ENCODE results near the gene PRMT7. TPM values are rescaled to one million over a fixed set of nuclear protein-coding genes. Genes with fewer than 3 reads are reported as not detected.

The PRMT7 gene
- total RNA-seq, 5 donors from 2014 or later (not counting 1 experiment from before 2014, with no cell fraction given) = 80.1 to 92.4 (median 87.2) TPM

DNA sequence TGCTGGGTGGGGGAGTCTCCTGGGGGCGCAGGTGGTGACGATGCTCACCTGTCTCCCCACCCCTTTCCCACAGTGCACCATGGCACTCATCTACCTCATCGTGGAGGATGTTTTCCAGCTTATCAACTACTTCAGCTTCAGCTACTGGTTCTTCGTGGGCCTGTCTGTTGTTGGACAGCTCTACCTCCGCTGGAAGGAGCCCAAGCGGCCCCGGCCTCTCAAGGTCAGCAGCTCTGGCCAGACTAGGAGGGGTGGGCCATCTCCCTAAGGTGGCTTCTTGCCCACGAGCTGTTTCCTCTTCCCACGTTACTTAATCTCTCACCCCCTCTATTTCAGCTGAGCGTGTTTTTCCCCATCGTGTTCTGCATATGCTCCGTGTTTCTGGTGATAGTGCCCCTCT lies 14.5 kb upstream of the PRMT7 start:
- no peak overlapping the region for H3K27ac ChIP-seq (ENCODE audit: low read length)
- H3K36me3 ChIP-seq (ENCODE audit: control insufficient read depth in 2 of 2, extremely low read depth in 1 of 2, insufficient read depth in 1 of 2, low read length in 1 of 2) = peaks cover 25 to 100% of the 10 kb centered on the region in 2 donors
- 84% methylated on average over 6 of the region's 12 CpGs for WGBS (ENCODE audit: insufficient coverage)
- no peaks in the 10 kb centered on the region for H3K27me3 ChIP-seq (replicated peaks in 1 of 2; ENCODE audit: control insufficient read depth in 2 of 2, extremely low read depth in 1 of 2, insufficient read depth in 2 of 2, low read length in 1 of 2)
- peaks cover 17 to 22% of the 10 kb centered on the region in 2 experiments for H3K4me1 ChIP-seq (ENCODE audit: control insufficient read depth in 1 of 2, extremely low read depth in 1 of 2, insufficient read depth in 2 of 2, low read length in 2 of 2)
- peaks cover 68% of the 10 kb centered on the region for H3K36me3 Mint-ChIP-seq
- DNase-seq (no peak), ATAC-seq (replicated peaks in 1 of 4) (no peak)
- POLR2A ChIA-PET = interaction anchor here in 1 of 2 donors (0.6 to 1.0 kb wide), 2 partner anchors 9 to 494 kb away, joined by 3 read pairs; no protein-coding TSS in a partner anchor
- no peaks in the 10 kb centered on the region for H3K9me3 ChIP-seq
- no peaks in the 10 kb centered on the region for H3K27me3 Mint-ChIP-seq
- peaks cover 44 to 68% (median 50%) of the 10 kb centered on the region in 3 donors for H3K4me1 Mint-ChIP-seq
- CTCF ChIA-PET = interaction anchor here in 1 of 2 donors (0.7 to 1.3 kb wide), 2 partner anchors 31 to 35 kb away, joined by 3 to 4 read pairs; no protein-coding TSS in a partner anchor
- no peaks in the 10 kb centered on the region for H3K9me3 Mint-ChIP-seq
- H3K27ac Mint-ChIP-seq = peak overlapping the region; percentile 48 to 75
- H3K4me3 Mint-ChIP-seq = no peak overlapping the region
- H3K4me3 ChIP-seq (ENCODE audit: control insufficient read depth in 1 of 2, extremely low read depth in 1 of 2, low read length in 1 of 2) = no peak overlapping the region

DNA sequence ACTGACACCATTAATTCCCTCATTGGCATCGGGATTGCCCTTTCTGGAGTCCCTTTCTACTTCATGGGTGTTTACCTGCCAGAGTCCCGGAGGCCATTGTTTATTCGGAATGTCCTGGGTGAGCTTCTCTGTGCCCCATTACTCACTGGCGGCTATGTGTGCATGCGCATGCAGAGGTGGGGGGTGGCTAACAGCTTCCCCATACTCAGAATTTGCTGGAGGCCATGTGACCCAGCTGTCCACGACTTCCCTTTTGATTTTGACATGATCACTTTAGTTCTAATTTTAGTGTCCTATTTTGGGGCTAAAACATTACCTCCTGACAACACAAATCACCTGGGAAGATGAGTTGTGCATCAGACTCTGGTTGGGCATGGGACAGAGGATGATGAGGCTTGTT lies 14.1 kb upstream of the PRMT7 start:
- POLR2A ChIA-PET = interaction anchor here in 1 of 2 donors (0.6 to 1.0 kb wide), 2 partner anchors 10 to 495 kb away, joined by 3 read pairs; no protein-coding TSS in a partner anchor
- Histone ChIP-seq H3K36me3 (ENCODE audit: control insufficient read depth in 2 of 2, extremely low read depth in 1 of 2, insufficient read depth in 1 of 2, low read length in 1 of 2) (peaks cover 25 to 100% of the 10 kb centered on the region in 2 donors), H3K9me3 (no peaks in the 10 kb centered on the region), H3K27me3 (replicated peaks in 1 of 2; ENCODE audit: control insufficient read depth in 2 of 2, extremely low read depth in 1 of 2, insufficient read depth in 2 of 2, low read length in 1 of 2) (no peaks in the 10 kb centered on the region), H3K4me3 (ENCODE audit: control insufficient read depth in 1 of 2, extremely low read depth in 1 of 2, low read length in 1 of 2) (no peak overlapping the region), H3K4me1 (ENCODE audit: control insufficient read depth in 1 of 2, extremely low read depth in 1 of 2, insufficient read depth in 2 of 2, low read length in 2 of 2) (peaks cover 13 to 18% of the 10 kb centered on the region in 2 experiments), H3K27ac (ENCODE audit: low read length) (no peak overlapping the region)
- CTCF ChIA-PET = interaction anchor here (0.6 to 0.7 kb wide), 2 partner anchors 14 to 36 kb away, joined by 3 read pairs; partner anchors contain the start of genes PRMT7 (in 1 of the 2) and SLC7A6OS (in 1 of the 2)
- ATAC-seq (replicated peaks in 1 of 4) = no peak
- DNase-seq = no peak
- H3K4me3 Mint-ChIP-seq = no peak overlapping the region
- peak overlapping the region; percentile 48 to 75 for H3K27ac Mint-ChIP-seq
- WGBS (ENCODE audit: insufficient coverage) = 100% methylated on average over 4 of the region's 6 CpGs
- H3K27me3 Mint-ChIP-seq = no peaks in the 10 kb centered on the region
- H3K9me3 Mint-ChIP-seq = no peaks in the 10 kb centered on the region
- peaks cover 40 to 68% (median 48%) of the 10 kb centered on the region in 3 donors for H3K4me1 Mint-ChIP-seq
- H3K36me3 Mint-ChIP-seq = peaks cover 68% of the 10 kb centered on the region

DNA sequence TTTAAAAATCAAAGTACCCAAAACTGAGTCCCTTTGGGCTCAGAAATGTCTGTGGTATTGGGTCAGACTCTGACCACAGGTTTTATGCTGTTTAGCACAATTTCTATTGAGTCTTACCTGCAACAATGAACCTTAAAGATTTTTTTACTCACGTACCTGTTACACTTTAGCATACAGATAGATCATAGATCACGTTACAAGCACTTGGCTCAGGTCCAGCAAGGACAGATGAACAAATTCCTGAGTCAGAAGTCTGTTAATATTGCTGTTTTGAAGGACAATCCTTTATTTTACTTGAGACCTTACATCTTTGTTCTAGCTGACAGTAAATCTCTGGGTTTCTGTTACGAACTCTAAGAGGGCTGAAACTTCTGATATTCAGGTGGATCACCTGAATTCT lies 12.9 kb upstream of the PRMT7 start:
- Histone ChIP-seq H3K4me3 (ENCODE audit: control insufficient read depth in 1 of 2, extremely low read depth in 1 of 2, low read length in 1 of 2) (no peak overlapping the region), H3K4me1 (ENCODE audit: control insufficient read depth in 1 of 2, extremely low read depth in 1 of 2, insufficient read depth in 2 of 2, low read length in 2 of 2) (peaks cover 2 to 8% of the 10 kb centered on the region in 2 experiments), H3K27ac (ENCODE audit: low read length) (no peak overlapping the region), H3K9me3 (no peaks in the 10 kb centered on the region), H3K27me3 (replicated peaks in 1 of 2; ENCODE audit: control insufficient read depth in 2 of 2, extremely low read depth in 1 of 2, insufficient read depth in 2 of 2, low read length in 1 of 2) (no peaks in the 10 kb centered on the region), H3K36me3 (ENCODE audit: control insufficient read depth in 2 of 2, extremely low read depth in 1 of 2, insufficient read depth in 1 of 2, low read length in 1 of 2) (peaks cover 32 to 98% of the 10 kb centered on the region in 2 donors)
- POLR2A ChIA-PET = interaction anchor here in 1 of 2 donors (0.6 kb wide), 1 partner anchor 31 kb away, joined by 11 read pairs; no protein-coding TSS in a partner anchor
- H3K36me3 Mint-ChIP-seq = peaks cover 70% of the 10 kb centered on the region
- CTCF ChIA-PET = interaction anchor here in 1 of 2 donors (0.5 kb wide), 1 partner anchor 486 kb away, joined by 3 read pairs; no protein-coding TSS in a partner anchor
- peaks cover 33 to 65% (median 40%) of the 10 kb centered on the region in 3 donors for H3K4me1 Mint-ChIP-seq
- no peaks in the 10 kb centered on the region for H3K9me3 Mint-ChIP-seq
- WGBS (ENCODE audit: insufficient coverage) = 100% methylated on average over 1 of the region's 3 CpGs
- H3K27me3 Mint-ChIP-seq = no peaks in the 10 kb centered on the region
- DNase-seq (no peak), ATAC-seq (replicated peaks in 1 of 4) (no peak)
- peak overlapping the region; percentile 54 to 75 for H3K27ac Mint-ChIP-seq
- no peak overlapping the region for H3K4me3 Mint-ChIP-seq

DNA sequence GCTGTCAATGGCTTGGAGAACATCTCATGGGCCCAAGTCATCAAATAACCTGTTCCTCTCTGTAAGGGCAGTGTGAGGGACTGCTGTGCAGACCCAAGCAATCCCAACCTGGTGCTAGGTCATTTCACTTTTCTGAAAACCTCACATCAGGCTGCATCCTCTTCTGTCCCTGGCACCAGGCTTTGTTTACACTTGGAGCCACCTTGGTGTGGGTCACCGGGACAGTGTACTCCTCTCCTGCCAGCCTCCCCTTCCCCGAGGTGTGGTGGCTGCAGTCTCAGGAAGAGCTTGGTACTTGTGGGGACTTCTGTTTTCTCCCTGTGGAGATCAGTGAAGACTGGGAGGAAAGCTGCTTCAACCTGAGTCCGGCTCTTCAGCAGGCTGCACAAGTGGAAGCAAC lies 12.5 kb upstream of the PRMT7 start:
- Mint-ChIP-seq H3K4me3 (no peak overlapping the region), H3K27ac (peak overlapping the region; percentile 54 to 71), H3K27me3 (no peaks in the 10 kb centered on the region), H3K36me3 (peaks cover 69% of the 10 kb centered on the region), H3K4me1 (peaks cover 32 to 61% (median 38%) of the 10 kb centered on the region in 3 donors), H3K9me3 (no peaks in the 10 kb centered on the region)
- Histone ChIP-seq H3K4me1 (ENCODE audit: control insufficient read depth in 1 of 2, extremely low read depth in 1 of 2, insufficient read depth in 2 of 2, low read length in 2 of 2) (peaks cover under 1 to 4% of the 10 kb centered on the region in 2 experiments), H3K36me3 (ENCODE audit: control insufficient read depth in 2 of 2, extremely low read depth in 1 of 2, insufficient read depth in 1 of 2, low read length in 1 of 2) (peaks cover 30 to 97% of the 10 kb centered on the region in 2 donors), H3K9me3 (no peaks in the 10 kb centered on the region), H3K27ac (ENCODE audit: low read length) (no peak overlapping the region), H3K27me3 (replicated peaks in 1 of 2; ENCODE audit: control insufficient read depth in 2 of 2, extremely low read depth in 1 of 2, insufficient read depth in 2 of 2, low read length in 1 of 2) (no peaks in the 10 kb centered on the region), H3K4me3 (ENCODE audit: control insufficient read depth in 1 of 2, extremely low read depth in 1 of 2, low read length in 1 of 2) (no peak overlapping the region)
- ATAC-seq (replicated peaks in 1 of 4) (peak in 1 of 4 experiments; percentile 18), DNase-seq (no peak)
- CTCF ChIA-PET = interaction anchor here in 1 of 2 donors (1.1 kb wide), 1 partner anchor 10 kb away, joined by 3 read pairs; no protein-coding TSS in a partner anchor
- POLR2A ChIA-PET = interaction anchor here in 1 of 2 donors (0.6 kb wide), 1 partner anchor 32 kb away, joined by 11 read pairs; no protein-coding TSS in a partner anchor
- WGBS (ENCODE audit: insufficient coverage) = 100% methylated on average over 1 of the region's 3 CpGs

DNA sequence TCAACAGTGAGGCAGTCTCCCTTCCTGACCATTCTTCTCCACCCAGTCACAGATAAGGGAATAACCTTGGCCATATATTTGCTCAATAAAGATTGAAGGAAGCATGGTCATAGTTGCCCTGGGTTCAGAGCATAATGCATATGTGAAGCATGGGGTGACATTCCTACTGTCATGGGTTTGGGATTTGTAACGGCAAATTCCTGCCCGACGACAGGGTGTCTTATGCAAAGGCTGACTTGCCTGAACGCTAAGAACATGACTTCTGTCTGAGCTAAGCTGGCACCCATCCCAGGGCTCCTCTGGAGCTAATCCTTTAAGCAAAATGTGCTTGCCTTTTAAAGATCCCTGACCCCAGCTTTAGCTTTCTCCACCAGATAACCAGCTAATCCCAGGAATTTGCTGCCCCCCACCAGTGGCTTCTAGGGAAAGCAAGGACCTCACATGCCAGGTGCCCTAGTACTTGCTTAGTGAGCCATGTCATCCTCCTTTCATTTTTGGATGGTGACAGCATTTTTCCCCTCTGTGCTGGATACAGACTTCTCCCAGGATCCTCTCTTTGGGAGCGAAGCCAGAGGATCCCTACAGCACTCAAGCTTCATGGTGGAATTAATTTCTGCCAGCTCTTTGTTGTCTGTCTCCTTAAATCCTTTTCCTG lies 11.8 kb upstream of the PRMT7 start:
- no peak overlapping the region for H3K4me3 ChIP-seq (ENCODE audit: control insufficient read depth in 1 of 2, extremely low read depth in 1 of 2, low read length in 1 of 2)
- no peak overlapping the region for H3K27ac ChIP-seq (ENCODE audit: low read length)
- POLR2A ChIA-PET = interaction anchor here in 1 of 2 donors (2.0 kb wide), 1 partner anchor 9 kb away, joined by 6 read pairs; no protein-coding TSS in a partner anchor
- CTCF ChIA-PET = interaction anchor here in 1 of 2 donors (0.6 to 1.2 kb wide), 5 partner anchors 9 to 35 kb away, joined by 3 to 4 read pairs (median 3); partner anchors contain the start of gene SLC7A6
- H3K4me1 ChIP-seq (ENCODE audit: control insufficient read depth in 1 of 2, extremely low read depth in 1 of 2, insufficient read depth in 2 of 2, low read length in 2 of 2) = no peaks in the 10 kb centered on the region
- peaks cover 25 to 96% of the 10 kb centered on the region in 2 donors for H3K36me3 ChIP-seq (ENCODE audit: control insufficient read depth in 2 of 2, extremely low read depth in 1 of 2, insufficient read depth in 1 of 2, low read length in 1 of 2)
- no peaks in the 10 kb centered on the region for H3K27me3 ChIP-seq (replicated peaks in 1 of 2; ENCODE audit: control insufficient read depth in 2 of 2, extremely low read depth in 1 of 2, insufficient read depth in 2 of 2, low read length in 1 of 2)
- peak overlapping the region; percentile 4 to 71 for H3K27ac Mint-ChIP-seq
- WGBS (ENCODE audit: insufficient coverage) = 96% methylated on average over 4 of the region's 5 CpGs
- H3K4me3 Mint-ChIP-seq = no peak overlapping the region
- no peaks in the 10 kb centered on the region for H3K9me3 Mint-ChIP-seq
- no peaks in the 10 kb centered on the region for H3K27me3 Mint-ChIP-seq
- H3K36me3 Mint-ChIP-seq = peaks cover 69% of the 10 kb centered on the region
- H3K4me1 Mint-ChIP-seq = peaks cover 26 to 54% (median 35%) of the 10 kb centered on the region in 3 donors
- no peak for DNase-seq
- ATAC-seq (replicated peaks in 1 of 4) = no peak
- H3K9me3 ChIP-seq = no peaks in the 10 kb centered on the region

Measured in T-cell (primary cell).